ENCODE data around the gene CERS6.
A peak's percentile ranks its signal among the peaks of the same experiment; 100 is the strongest.
"Not testable (repeated sequence)": the region's sequence is repeated elsewhere in the genome, so short reads cannot be mapped to it uniquely, and the experiment has no call there.

CERS6 gene

GRCh38 chr2:168662651-168663208 is 206.7 kb downstream of the CERS6 start:
- H3K4me3 ChIP-seq (replicated peaks in 1 of 2; ENCODE audit: low read depth in 2 of 2, low read length in 2 of 2), result no peak overlapping the region
- DNase-seq (ENCODE audit: low read depth in 2 of 2), result no peak
- no peak for TF ChIP-seq CTCF (IDR thresholded peaks at IDR 0.05; ENCODE audit: low read depth, low read length)

GRCh38 chr2:168663993-168664392 is 207.9 kb downstream of the CERS6 start:
- TF ChIP-seq CTCF (IDR thresholded peaks at IDR 0.05; ENCODE audit: low read depth, low read length), result no peak
- DNase-seq (ENCODE audit: low read depth in 2 of 2), result peak; percentile 33 to 50
- H3K4me3 ChIP-seq (replicated peaks in 1 of 2; ENCODE audit: low read depth in 2 of 2, low read length in 2 of 2), result no peak overlapping the region

GRCh38 chr2:168664715-168665114 is 208.6 kb downstream of the CERS6 start:
- not testable (repeated sequence) for H3K4me3 ChIP-seq (replicated peaks in 1 of 2; ENCODE audit: low read depth in 2 of 2, low read length in 2 of 2); DNase-seq (ENCODE audit: low read depth in 2 of 2)

GRCh38 chr2:168666339-168666738 is 210.3 kb downstream of the CERS6 start:
- TF ChIP-seq CTCF (IDR thresholded peaks at IDR 0.05; ENCODE audit: low read depth, low read length), result no peak
- DNase-seq (ENCODE audit: low read depth in 2 of 2), result peak in 1 of 2 donors; percentile 61
- H3K4me3 ChIP-seq (replicated peaks in 1 of 2; ENCODE audit: low read depth in 2 of 2, low read length in 2 of 2), result no peak overlapping the region

- no peak overlapping the region for H3K4me3 ChIP-seq (replicated peaks in 1 of 2; ENCODE audit: low read depth in 2 of 2, low read length in 2 of 2)
- no peak for DNase-seq (ENCODE audit: low read depth in 2 of 2)
- TF ChIP-seq CTCF (IDR thresholded peaks at IDR 0.05; ENCODE audit: low read depth, low read length), result no peak
Measured at GRCh38 chr2:168667156-168667555, 211.1 kb downstream of the CERS6 start.

GRCh38 chr2:168669151-168669550 is 213.1 kb downstream of the CERS6 start:
- TF ChIP-seq CTCF (IDR thresholded peaks at IDR 0.05; ENCODE audit: low read depth, low read length), result no peak
- peak in 1 of 2 donors; percentile 33 for DNase-seq (ENCODE audit: low read depth in 2 of 2)
- no peak overlapping the region for H3K4me3 ChIP-seq (replicated peaks in 1 of 2; ENCODE audit: low read depth in 2 of 2, low read length in 2 of 2)

- H3K4me3 ChIP-seq (replicated peaks in 1 of 2; ENCODE audit: low read depth in 2 of 2, low read length in 2 of 2), result no peak overlapping the region
- no peak for DNase-seq (ENCODE audit: low read depth in 2 of 2)
- TF ChIP-seq CTCF (IDR thresholded peaks at IDR 0.05; ENCODE audit: low read depth, low read length), result no peak
Measured at GRCh38 chr2:168670478-168670877, 214.4 kb downstream of the CERS6 start.

All from cardiac fibroblast (primary cell).